ENCODE results near the gene MBOAT2.

DNA sequence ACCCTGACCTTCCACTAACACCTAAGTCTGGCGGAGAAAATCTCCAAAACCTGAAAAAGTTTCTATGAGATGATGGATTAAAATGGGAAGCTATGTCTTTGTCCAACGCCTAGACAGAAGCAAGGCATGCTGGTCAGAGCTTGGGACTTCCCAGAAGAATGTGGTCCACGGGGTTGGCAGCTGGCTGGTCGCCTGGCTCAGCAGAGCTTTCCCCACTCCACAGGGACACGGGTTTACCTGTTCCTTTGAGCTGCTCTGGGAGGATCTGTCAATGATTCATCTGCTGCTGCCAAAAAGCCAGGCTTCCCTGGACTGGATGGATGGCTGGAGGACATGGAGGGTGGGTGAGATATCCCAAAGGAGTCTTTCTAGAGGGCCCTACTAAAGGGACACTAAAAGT is 10.8 kb downstream of the MBOAT2 start:
- TF ChIP-seq, protein P1, sequence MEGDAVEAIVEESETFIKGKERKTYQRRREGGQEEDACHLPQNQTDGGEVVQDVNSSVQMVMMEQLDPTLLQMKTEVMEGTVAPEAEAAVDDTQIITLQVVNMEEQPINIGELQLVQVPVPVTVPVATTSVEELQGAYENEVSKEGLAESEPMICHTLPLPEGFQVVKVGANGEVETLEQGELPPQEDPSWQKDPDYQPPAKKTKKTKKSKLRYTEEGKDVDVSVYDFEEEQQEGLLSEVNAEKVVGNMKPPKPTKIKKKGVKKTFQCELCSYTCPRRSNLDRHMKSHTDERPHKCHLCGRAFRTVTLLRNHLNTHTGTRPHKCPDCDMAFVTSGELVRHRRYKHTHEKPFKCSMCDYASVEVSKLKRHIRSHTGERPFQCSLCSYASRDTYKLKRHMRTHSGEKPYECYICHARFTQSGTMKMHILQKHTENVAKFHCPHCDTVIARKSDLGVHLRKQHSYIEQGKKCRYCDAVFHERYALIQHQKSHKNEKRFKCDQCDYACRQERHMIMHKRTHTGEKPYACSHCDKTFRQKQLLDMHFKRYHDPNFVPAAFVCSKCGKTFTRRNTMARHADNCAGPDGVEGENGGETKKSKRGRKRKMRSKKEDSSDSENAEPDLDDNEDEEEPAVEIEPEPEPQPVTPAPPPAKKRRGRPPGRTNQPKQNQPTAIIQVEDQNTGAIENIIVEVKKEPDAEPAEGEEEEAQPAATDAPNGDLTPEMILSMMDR (IDR thresholded peaks at IDR 0.05): no peak
- TF ChIP-seq EP300 (IDR thresholded peaks at IDR 0.05) (no peak), POLR2A (IDR thresholded peaks at IDR 0.05) (no peak), POLR2AphosphoS5 (IDR thresholded peaks at IDR 0.05) (no peak)
